ENCODE results near the gene GNAO1. TPM values are rescaled to one million over a fixed set of nuclear protein-coding genes. Genes with fewer than 3 reads are reported as not detected.

GNAO1 gene
- total and polyA plus RNA-seq, 8 donors: 1.2 to 13.4 (median 4.8) TPM

GRCh38 chr16:56354016-56354415 is 162.7 kb downstream of the GNAO1 start:
- Histone ChIP-seq H3K4me1 (no peaks in the 10 kb centered on the region), H3K27ac (no peak overlapping the region), H3K4me3 (no peak overlapping the region), H3K36me3 (no peaks in the 10 kb centered on the region), H3K9me3 (no peaks in the 10 kb centered on the region), H3K27me3 (no peaks in the 10 kb centered on the region)
- no peak for FAIRE-seq
- DNase-seq: no peak
- WGBS, 2 donors: 91% methylated on average over 7 of the region's 7 CpGs
- intact Hi-C loops (cut with DNase I): no loop called here
- ATAC-seq: no peak
- TF ChIP-seq CTCF (IDR thresholded peaks at IDR 0.05): no peak

GRCh38 chr16:56354746-56355145 is 163.5 kb downstream of the GNAO1 start:
- Histone ChIP-seq H3K27ac (no peak overlapping the region), H3K27me3 (no peaks in the 10 kb centered on the region), H3K9me3 (no peaks in the 10 kb centered on the region), H3K4me1 (no peaks in the 10 kb centered on the region), H3K36me3 (no peaks in the 10 kb centered on the region), H3K4me3 (no peak overlapping the region)
- WGBS, 2 donors: 91 to 95% methylated on average over 17 of the region's 17 CpGs
- ATAC-seq: no peak
- intact Hi-C loops (cut with DNase I): no loop called here
- DNase-seq: no peak
- no peak for TF ChIP-seq CTCF (IDR thresholded peaks at IDR 0.05)
- FAIRE-seq: no peak

- Histone ChIP-seq H3K9me3 (no peaks in the 10 kb centered on the region), H3K4me1 (no peaks in the 10 kb centered on the region), H3K27me3 (no peaks in the 10 kb centered on the region), H3K36me3 (no peaks in the 10 kb centered on the region), H3K4me3 (no peak overlapping the region), H3K27ac (no peak overlapping the region)
- WGBS, 2 donors: 89 to 93% methylated on average over 9 of the region's 9 CpGs
- DNase-seq (no peak), ATAC-seq (no peak), FAIRE-seq (no peak)
- intact Hi-C loops (cut with DNase I): no loop called here
- TF ChIP-seq CTCF (IDR thresholded peaks at IDR 0.05): no peak
Observed at GRCh38 chr16:56355221-56355620, 163.9 kb downstream of the GNAO1 start.

GRCh38 chr16:56355786-56356275 is 164.5 kb downstream of the GNAO1 start:
- no peaks in the 10 kb centered on the region for H3K9me3 ChIP-seq
- intact Hi-C loops (cut with DNase I): no loop called here
- no peaks in the 10 kb centered on the region for H3K36me3 ChIP-seq
- WGBS, 2 donors: 64 to 71% methylated on average over 14 of the region's 14 CpGs
- no peak overlapping the region for H3K27ac ChIP-seq
- ATAC-seq (no peak), DNase-seq (peak in 3 of 6 donors; percentile 14 to 60 (median 51)), FAIRE-seq (no peak)
- TF ChIP-seq CTCF (IDR thresholded peaks at IDR 0.05): no peak
- no peak overlapping the region for H3K4me3 ChIP-seq
- H3K4me1 ChIP-seq: no peaks in the 10 kb centered on the region
- H3K27me3 ChIP-seq: no peaks in the 10 kb centered on the region

- 2 to 3% methylated on average over 33 of the region's 33 CpGs for WGBS, 2 donors
- no peaks in the 10 kb centered on the region for H3K36me3 ChIP-seq
- H3K9me3 ChIP-seq: no peaks in the 10 kb centered on the region
- H3K27ac ChIP-seq: no peak overlapping the region
- DNase-seq (peak; percentile 68 to 91 (median 80)), ATAC-seq (peak; percentile 94 to 97 (median 96)), FAIRE-seq (peak; percentile 64)
- no peaks in the 10 kb centered on the region for H3K27me3 ChIP-seq
- peak; percentile 54 to 80 (median 72) for TF ChIP-seq CTCF (IDR thresholded peaks at IDR 0.05)
- intact Hi-C loops (cut with DNase I): no loop called here
- no peaks in the 10 kb centered on the region for H3K4me1 ChIP-seq
- H3K4me3 ChIP-seq: peak overlapping the region in 3 of 4 donors; percentile 16 to 43 (median 30)
Observed at GRCh38 chr16:56356276-56357240, 165.3 kb downstream of the GNAO1 start.
